HG03558 (cell line): Measurements from ENCODE around the gene BCAS4.
"Not testable (repeated sequence)": the region's sequence is repeated elsewhere in the genome, so short reads cannot be mapped to it uniquely, and the experiment has no call there.

Source experiments
- ATAC-seq: cut with Tn5 transposase; IDR thresholded peaks from one replicate; pipeline ENCODE4 v1.9.1; 2021; ENCODE audit warnings: moderate number of reproducible peaks; ENCODE audit not compliant: unreplicated experiment; ENCODE audit errors: extremely low read depth

The BCAS4 gene

GRCh38 chr20:50794181-50794845, 548 bp upstream of the BCAS4 start:
- no peak for ATAC-seq

GRCh38 chr20:50797142-50797541, 2.3 kb downstream of the BCAS4 start:
- no peak for ATAC-seq

GRCh38 chr20:50798650-50799049, 3.8 kb downstream of the BCAS4 start:
- ATAC-seq: no peak

GRCh38 chr20:50799176-50799889, 4.5 kb downstream of the BCAS4 start:
- ATAC-seq: no peak

GRCh38 chr20:50799890-50800550, 5.2 kb downstream of the BCAS4 start:
- ATAC-seq: no peak

GRCh38 chr20:50800986-50801746, 6.3 kb downstream of the BCAS4 start:
- not testable (repeated sequence) for ATAC-seq

GRCh38 chr20:50801747-50802125, 6.9 kb downstream of the BCAS4 start:
- ATAC-seq: no peak

- ATAC-seq: no peak
These were observed 7.4 kb downstream of the BCAS4 start for GRCh38 chr20:50802289-50802688.

- ATAC-seq: no peak
These were observed 9.8 kb downstream of the BCAS4 start for GRCh38 chr20:50804437-50805348.

- no peak for ATAC-seq
These were observed 10.5 kb downstream of the BCAS4 start for GRCh38 chr20:50805349-50805684.

- no peak for ATAC-seq
These were observed 11.4 kb downstream of the BCAS4 start for GRCh38 chr20:50806126-50806768.

GRCh38 chr20:50810063-50810462, 15.2 kb downstream of the BCAS4 start:
- ATAC-seq: no peak

- no peak for ATAC-seq
These were observed 16.0 kb downstream of the BCAS4 start for GRCh38 chr20:50810842-50811241.

GRCh38 chr20:50813101-50813643, 18.3 kb downstream of the BCAS4 start:
- no peak for ATAC-seq

GRCh38 chr20:50813801-50814200, 18.9 kb downstream of the BCAS4 start:
- ATAC-seq: no peak

GRCh38 chr20:50814438-50815161, 19.7 kb downstream of the BCAS4 start:
- ATAC-seq: no peak

- peak; percentile 33 for ATAC-seq
These were observed 20.5 kb downstream of the BCAS4 start for GRCh38 chr20:50815162-50815989.

GRCh38 chr20:50817776-50818172, 22.9 kb downstream of the BCAS4 start:
- no peak for ATAC-seq
